ENCODE data around the gene TLR1. TPM values are rescaled to one million over a fixed set of nuclear protein-coding genes. Genes with fewer than 3 reads are reported as not detected.

TLR1 gene
- total RNA-seq, 1 experiment from 2014 or later: not detected

GRCh38 chr4:38791010-38791409 is 13.6 kb downstream of the TLR1 start:
- H2BK120ac ChIP-seq (ENCODE audit: low read depth, low read length, poor library complexity, severe bottlenecking): no peak overlapping the region
- H3K79me1 ChIP-seq (ENCODE audit: insufficient read depth, low read depth, low read length, poor library complexity, severe bottlenecking): no peaks in the 10 kb centered on the region
- no peak overlapping the region for H3K4ac ChIP-seq (ENCODE audit: low read depth, low read length)
- TF ChIP-seq CTCF (conservative IDR thresholded peaks at IDR 0.05): no peak
- no peaks in the 10 kb centered on the region for H4K20me1 ChIP-seq (ENCODE audit: control insufficient read depth, insufficient read depth, insufficient read length)
- no peak overlapping the region for H2BK12ac ChIP-seq (ENCODE audit: insufficient read length, low read depth, low read length)
- H4K91ac ChIP-seq (ENCODE audit: insufficient read length, low read depth, low read length): no peak overlapping the region
- no peak overlapping the region for H2BK15ac ChIP-seq (ENCODE audit: low read depth, low read length)
- no peak for DNase-seq
- no peak overlapping the region for H3K18ac ChIP-seq (ENCODE audit: insufficient read length, low read depth, low read length)
- Mint-ChIP-seq H3K4me1 (no peaks in the 10 kb centered on the region), H3K9me3 (no peaks in the 10 kb centered on the region; a peak in 1 of 5 replicates), H3K4me3 (no peak overlapping the region), H3K27ac (no peak overlapping the region), H3K36me3 (ENCODE audit: insufficient read depth in 1 of 3, low read depth in 3 of 3) (no peaks in the 10 kb centered on the region), H3K27me3 (ENCODE audit: low read depth) (no peaks in the 10 kb centered on the region)
- H3T11ph ChIP-seq (ENCODE audit: low read length): no peak overlapping the region
- no peak overlapping the region for H2BK20ac ChIP-seq (ENCODE audit: low read depth, low read length, poor library complexity, severe bottlenecking)
- no peak overlapping the region for H4K8ac ChIP-seq (replicated peaks; ENCODE audit: insufficient read length, low read depth, low read length)
- no peaks in the 10 kb centered on the region for H3K79me2 ChIP-seq (ENCODE audit: insufficient read depth, low read length)
- no peaks in the 10 kb centered on the region for H3K27me3 ChIP-seq (ENCODE audit: insufficient read depth, low read length)
- H2BK5ac ChIP-seq (ENCODE audit: insufficient read length, low read length): no peak overlapping the region
- no peak overlapping the region for H3K14ac ChIP-seq (ENCODE audit: insufficient read depth, low read length)
- no peaks in the 10 kb centered on the region for H3K4me1 ChIP-seq (ENCODE audit: insufficient read depth, low read length)
- no peak overlapping the region for H3K27ac ChIP-seq (ENCODE audit: insufficient read length, low read depth, low read length)
- H3K23me2 ChIP-seq (ENCODE audit: insufficient read length, low read depth, low read length, poor library complexity, severe bottlenecking): no peaks in the 10 kb centered on the region
- H3K56ac ChIP-seq (ENCODE audit: insufficient read length, low read depth, low read length): no peak overlapping the region
- H4K5ac ChIP-seq (ENCODE audit: insufficient read length, low read depth, low read length): no peak overlapping the region
- H3K4me2 ChIP-seq (ENCODE audit: insufficient read depth, insufficient read length, low read length): no peak overlapping the region
- H3K23ac ChIP-seq (ENCODE audit: insufficient read length, low read depth, low read length): no peak overlapping the region
- H2AK5ac ChIP-seq (ENCODE audit: insufficient read length, low read length): no peak overlapping the region
- no CpG with 5 or more reads among the region's 2 CpGs for WGBS (ENCODE audit: extremely low coverage, insufficient read length, low lambda C conversion rate)
- no peaks in the 10 kb centered on the region for H3K9me3 ChIP-seq (ENCODE audit: control insufficient read depth, low read depth, low read length)
- H2AFZ ChIP-seq (ENCODE audit: low read length): no peak overlapping the region
- H3K9ac ChIP-seq (ENCODE audit: extremely low read depth, insufficient read length, low read length): no peak overlapping the region
